ENCODE results near the gene AKAP7.
"Not testable (repeated sequence)": the region's sequence is repeated elsewhere in the genome, so short reads cannot be mapped to it uniquely, and the experiment has no call there.

Gene AKAP7

DNA sequence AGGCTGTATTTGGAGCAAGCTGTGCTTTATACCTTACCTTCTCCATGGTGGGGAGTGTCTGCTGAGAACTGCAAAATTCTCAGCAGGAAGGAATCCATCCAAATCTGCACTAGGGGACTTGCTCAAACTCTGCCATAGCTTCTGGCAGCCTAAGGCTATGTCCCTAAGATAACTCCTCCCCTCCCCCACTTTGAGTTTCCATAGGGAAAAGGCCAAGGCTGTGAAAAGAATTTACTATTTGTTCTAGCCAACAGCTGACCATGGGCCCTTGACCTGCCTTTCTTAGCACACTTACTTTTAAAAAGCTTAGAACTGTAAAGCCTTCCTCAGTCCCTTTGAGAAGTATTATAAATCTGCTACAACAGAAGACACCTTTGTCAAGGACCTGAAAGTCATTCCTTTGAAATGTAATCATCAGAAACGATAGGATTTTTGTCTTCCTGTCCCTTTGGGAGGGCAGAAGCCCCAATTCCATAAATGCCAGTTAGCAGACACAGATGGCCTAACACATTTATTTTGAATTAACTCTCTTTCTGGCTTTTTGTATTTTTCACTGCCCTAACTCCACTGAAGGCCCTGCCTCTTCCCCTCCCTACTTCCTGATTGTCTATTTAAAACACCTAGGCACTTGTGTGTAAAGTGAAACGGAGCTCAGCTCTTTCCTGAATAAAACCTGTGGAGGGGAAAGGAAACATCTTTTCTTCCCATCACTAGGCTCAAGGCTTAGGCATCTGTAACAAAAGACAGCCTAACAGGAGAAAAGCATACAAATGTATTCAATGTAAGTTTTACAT is 157.1 kb downstream of the AKAP7 start:
- H3K27ac ChIP-seq, result no peak overlapping the region
- no peak for TF ChIP-seq ZFX (IDR thresholded peaks at IDR 0.05; ENCODE audit: borderline replicate concordance)
- TF ChIP-seq, protein P1, sequence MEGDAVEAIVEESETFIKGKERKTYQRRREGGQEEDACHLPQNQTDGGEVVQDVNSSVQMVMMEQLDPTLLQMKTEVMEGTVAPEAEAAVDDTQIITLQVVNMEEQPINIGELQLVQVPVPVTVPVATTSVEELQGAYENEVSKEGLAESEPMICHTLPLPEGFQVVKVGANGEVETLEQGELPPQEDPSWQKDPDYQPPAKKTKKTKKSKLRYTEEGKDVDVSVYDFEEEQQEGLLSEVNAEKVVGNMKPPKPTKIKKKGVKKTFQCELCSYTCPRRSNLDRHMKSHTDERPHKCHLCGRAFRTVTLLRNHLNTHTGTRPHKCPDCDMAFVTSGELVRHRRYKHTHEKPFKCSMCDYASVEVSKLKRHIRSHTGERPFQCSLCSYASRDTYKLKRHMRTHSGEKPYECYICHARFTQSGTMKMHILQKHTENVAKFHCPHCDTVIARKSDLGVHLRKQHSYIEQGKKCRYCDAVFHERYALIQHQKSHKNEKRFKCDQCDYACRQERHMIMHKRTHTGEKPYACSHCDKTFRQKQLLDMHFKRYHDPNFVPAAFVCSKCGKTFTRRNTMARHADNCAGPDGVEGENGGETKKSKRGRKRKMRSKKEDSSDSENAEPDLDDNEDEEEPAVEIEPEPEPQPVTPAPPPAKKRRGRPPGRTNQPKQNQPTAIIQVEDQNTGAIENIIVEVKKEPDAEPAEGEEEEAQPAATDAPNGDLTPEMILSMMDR (IDR thresholded peaks at IDR 0.05), result no peak

DNA sequence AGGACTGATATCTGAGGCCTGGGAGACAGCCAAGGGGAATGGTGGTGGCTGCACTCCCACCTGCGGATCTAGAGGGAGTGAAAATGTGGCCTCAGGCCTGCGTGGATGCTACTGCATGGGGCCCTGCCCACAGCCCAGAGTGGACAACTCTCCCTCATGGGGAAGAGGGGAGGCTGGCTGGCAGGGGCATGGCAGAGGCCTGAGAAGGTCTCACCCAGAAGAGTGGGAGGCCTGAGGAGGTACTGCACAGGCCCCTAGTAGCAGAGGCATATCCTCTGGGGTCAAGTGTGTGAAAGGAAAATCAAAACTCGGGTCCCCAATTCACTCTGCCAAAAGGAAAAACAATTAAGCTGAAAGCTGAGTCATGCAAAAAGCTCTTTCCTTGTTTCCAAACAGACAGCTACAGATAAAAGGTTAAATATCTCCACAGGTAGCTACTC is 158.2 kb downstream of the AKAP7 start:
- TF ChIP-seq, protein P1 (IDR thresholded peaks at IDR 0.05), result no peak
- TF ChIP-seq ZFX (IDR thresholded peaks at IDR 0.05; ENCODE audit: borderline replicate concordance), result no peak
- no peak overlapping the region for H3K27ac ChIP-seq

DNA sequence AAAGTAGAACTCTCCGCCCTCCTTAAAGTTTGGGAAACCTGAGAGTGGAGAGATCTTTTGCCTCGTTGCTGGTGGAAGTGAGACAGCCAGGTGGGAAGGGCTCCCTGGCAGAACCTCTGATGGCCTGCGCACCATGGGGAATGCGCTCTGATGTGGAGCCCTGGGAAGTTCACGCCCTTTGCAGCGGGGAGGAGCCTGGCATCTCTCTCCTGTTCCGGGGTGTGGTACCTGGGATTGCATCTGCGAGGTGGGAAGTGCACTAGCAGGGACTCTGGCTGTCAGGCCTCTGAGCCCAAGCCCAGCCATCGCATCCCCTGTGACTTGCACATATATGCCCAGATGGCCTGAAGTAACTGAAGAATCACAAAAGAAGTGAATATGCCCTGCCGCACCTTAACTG is 159.8 kb downstream of the AKAP7 start:
- TF ChIP-seq ZFX (IDR thresholded peaks at IDR 0.05; ENCODE audit: borderline replicate concordance), result no peak
- TF ChIP-seq, protein P1 (IDR thresholded peaks at IDR 0.05), result no peak
- no peak overlapping the region for H3K27ac ChIP-seq

DNA sequence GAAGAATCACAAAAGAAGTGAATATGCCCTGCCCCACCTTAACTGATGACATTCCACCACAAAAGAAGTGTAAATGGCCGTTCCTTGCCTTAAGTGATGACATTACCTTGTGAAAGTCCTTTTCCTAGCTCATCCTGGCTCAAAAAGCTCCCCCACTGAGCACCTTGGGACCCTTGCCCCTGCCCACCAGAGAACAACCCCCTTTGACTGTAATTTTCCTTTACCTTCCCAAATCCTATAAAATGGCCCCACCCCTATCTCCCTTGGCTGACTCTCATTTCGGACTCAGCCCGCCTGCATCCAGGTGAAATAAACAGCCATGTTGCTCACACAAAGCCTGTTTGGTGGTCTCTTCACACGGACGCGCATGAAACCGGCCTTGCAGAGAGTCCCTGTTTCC is 165.6 kb downstream of the AKAP7 start:
- not testable (repeated sequence) for H3K27ac ChIP-seq

DNA sequence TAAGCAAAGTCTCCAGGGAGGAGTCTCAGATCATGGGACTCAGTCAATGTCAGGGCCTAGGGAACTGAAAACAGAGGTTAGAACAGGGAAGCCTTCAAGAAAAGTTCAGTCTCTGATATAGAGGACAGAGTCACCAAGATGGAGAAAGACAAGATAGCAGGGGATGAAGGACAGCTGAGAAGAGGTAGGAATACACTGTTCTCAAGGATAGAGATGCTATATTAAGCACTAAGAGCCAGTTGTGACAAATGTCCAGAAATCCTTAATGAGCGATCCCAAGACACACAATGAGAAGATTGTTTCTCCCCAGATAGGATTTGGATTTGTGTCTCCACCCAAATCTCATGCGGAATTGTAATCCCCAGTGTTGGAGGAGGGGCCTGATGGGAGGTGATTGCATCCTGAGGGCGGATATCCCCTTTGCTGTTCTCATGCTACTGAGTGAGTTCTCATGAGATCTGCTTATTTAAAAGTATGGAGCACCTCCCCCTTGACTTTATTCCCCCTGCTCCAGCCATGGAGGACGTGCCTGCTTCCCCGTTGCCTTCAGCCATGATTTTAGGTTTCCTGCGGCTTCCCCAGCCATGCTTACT is 168.2 kb downstream of the AKAP7 start:
- TF ChIP-seq, protein P1 (IDR thresholded peaks at IDR 0.05), result no peak
- no peak for TF ChIP-seq ZFX (IDR thresholded peaks at IDR 0.05; ENCODE audit: borderline replicate concordance)

DNA sequence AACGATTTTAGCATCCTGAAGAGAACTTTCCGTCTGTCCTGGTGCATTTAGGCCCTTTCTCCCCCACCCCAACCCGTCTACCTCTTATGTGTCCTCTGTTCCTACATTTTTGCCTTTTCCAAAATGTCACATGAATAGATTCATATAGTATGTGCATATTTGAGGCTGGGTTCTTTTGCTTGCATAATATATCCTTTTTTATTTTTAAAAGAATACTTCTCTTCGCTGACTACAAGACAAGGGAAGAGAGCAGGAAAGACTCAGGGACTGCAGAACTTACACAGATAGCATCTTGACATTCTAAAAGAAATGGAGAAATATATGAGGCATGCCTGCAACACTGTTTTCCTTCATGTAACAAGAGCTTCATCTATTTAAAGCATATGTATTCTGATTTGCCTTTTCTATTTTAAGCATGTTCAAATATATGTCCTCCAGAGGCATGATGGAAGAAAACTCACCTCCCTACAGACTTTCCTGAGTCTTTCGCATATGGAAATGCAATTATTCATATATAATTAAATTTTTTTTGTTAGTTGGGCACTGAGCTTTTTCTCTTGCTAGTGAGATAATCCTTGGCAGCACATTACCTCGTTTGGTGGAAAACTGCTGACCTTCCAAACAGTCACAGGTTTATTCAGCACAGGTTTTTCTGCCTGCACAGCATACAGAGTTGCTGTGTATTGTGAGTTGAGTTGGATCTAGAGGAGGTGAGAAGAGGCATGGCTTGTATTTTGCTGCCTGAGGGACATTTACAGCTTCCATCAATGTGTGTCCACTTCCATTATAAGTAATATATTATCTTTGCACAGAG is 170.0 kb downstream of the AKAP7 start:
- TF ChIP-seq, protein P1 (IDR thresholded peaks at IDR 0.05), result no peak
- TF ChIP-seq ZFX (IDR thresholded peaks at IDR 0.05; ENCODE audit: borderline replicate concordance), result no peak
- no peak overlapping the region for H3K27ac ChIP-seq

More for the DNA sequence above, 168.2 kb downstream of the AKAP7 start:
- no peak overlapping the region for H3K27ac ChIP-seq

DNA sequence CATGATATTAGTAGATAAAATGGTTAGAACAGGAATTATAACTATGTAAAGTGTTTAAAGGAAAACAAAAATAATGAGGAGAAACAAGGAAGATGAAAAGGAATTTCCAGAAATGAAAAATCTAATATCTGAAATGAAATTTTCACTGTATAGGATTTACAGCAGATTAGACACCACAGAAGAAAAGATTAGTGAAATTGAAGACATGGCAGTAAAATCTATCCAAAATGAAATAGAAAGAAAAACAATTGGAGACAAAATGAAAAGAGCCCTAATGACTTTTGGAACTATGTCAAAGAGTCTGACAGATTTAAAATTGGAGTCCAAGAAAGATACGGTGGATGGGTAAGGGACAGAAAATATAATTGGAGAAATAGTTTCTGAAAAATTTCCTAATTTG is 174.2 kb downstream of the AKAP7 start:
- TF ChIP-seq, protein P1 (IDR thresholded peaks at IDR 0.05), result no peak
- TF ChIP-seq ZFX (IDR thresholded peaks at IDR 0.05; ENCODE audit: borderline replicate concordance), result no peak
- no peak overlapping the region for H3K27ac ChIP-seq

Measured in 22Rv1 (cell line).